OCI-LY7 (cell line): ENCODE measurements around the gene PARD3B. TPM values are rescaled to one million over a fixed set of nuclear protein-coding genes. Genes with fewer than 3 reads are reported as not detected.

Experiments
- BruUV-seq: library from RNA; stranded (reverse); fragments of 400-500 nt; replicated peaks from 2 replicates; lab custom pipeline; 2021; lab: Mats Ljungman, UMichigan
- CTCF ChIA-PET: fragments of 300-600 bp; sonication (Branson Sonifier 250); formaldehyde crosslinking; loops from one replicate; lab custom pipeline; 2022; ENCODE audit warnings: antibody characterized with exemption; ENCODE audit not compliant: unreplicated experiment; lab: Charles Lee
- POLR2A ChIA-PET: fragments of 300-600 bp; sonication (Branson Sonifier 250); formaldehyde crosslinking; loops from one replicate; lab custom pipeline; 2022; ENCODE audit warnings: antibody characterized with exemption; lab: Charles Lee
- DNase-seq: peaks from one replicate; pipeline ENCODE4 v3.0.0-alpha.2; 2015; ENCODE audit warnings: low spot score
- H2AFZ ChIP-seq: fragments of 200-600 bp; sonication (generic), shearing (Covaris generic); 2 replicates; pipeline ENCODE4 v1.6.1; 2014; ENCODE audit warnings: mild to moderate bottlenecking, antibody characterized with exemption, low read length, moderate library complexity
- H3K27ac ChIP-seq: fragments of 200-600 bp; sonication (generic); 2 replicates; pipeline ENCODE4 v1.5.1; 2014; ENCODE audit warnings: mixed run types, low read depth, mild to moderate bottlenecking, moderate library complexity, low read length, inconsistent platforms; ENCODE audit not compliant: poor library complexity, severe bottlenecking
- H3K36me3 ChIP-seq: fragments of 200-600 bp; sonication (generic); 2 replicates; pipeline ENCODE4 v1.6.1; 2014; ENCODE audit warnings: mild to moderate bottlenecking, antibody characterized with exemption, low read length, moderate library complexity, mixed read lengths; ENCODE audit not compliant: insufficient read depth
- H3K4me1 ChIP-seq: fragments of 200-600 bp; sonication (generic); 2 replicates; pipeline ENCODE4 v1.5.1; 2014; ENCODE audit warnings: mild to moderate bottlenecking, low read length; ENCODE audit not compliant: insufficient read depth, poor library complexity, severe bottlenecking
- H3K4me2 ChIP-seq: fragments of 200-600 bp; sonication (generic); 2 replicates; pipeline ENCODE4 v1.6.1; 2014; ENCODE audit warnings: mild to moderate bottlenecking, low read length
- H3K4me3 ChIP-seq: fragments of 200-600 bp; sonication (generic); 2 replicates; pipeline ENCODE4 v1.5.1; 2014; ENCODE audit warnings: mild to moderate bottlenecking, low read depth, low read length; ENCODE audit not compliant: poor library complexity, severe bottlenecking
- H3K79me2 ChIP-seq: fragments of 200-600 bp; sonication (generic); 2 replicates; pipeline ENCODE4 v1.6.1; 2016; ENCODE audit warnings: low read depth, mild to moderate bottlenecking, low read length, moderate library complexity, mixed read lengths; ENCODE audit not compliant: insufficient read depth
- H3K9me2 ChIP-seq: fragments of 200-600 bp; sonication (generic); 2 replicates; pipeline ENCODE4 v1.6.1; 2016; ENCODE audit warnings: mild to moderate bottlenecking, low read length, mixed read lengths; ENCODE audit not compliant: insufficient read depth
- H3K9me3 ChIP-seq: fragments of 200-600 bp; sonication (generic); 2 replicates; pipeline ENCODE4 v1.6.1; 2014; ENCODE audit warnings: mild to moderate bottlenecking, mixed run types, low read length, mixed read lengths
- H4K20me1 ChIP-seq: fragments of 200-600 bp; sonication (generic); 2 replicates; pipeline ENCODE4 v1.6.1; 2014; ENCODE audit warnings: mild to moderate bottlenecking, antibody characterized with exemption, low read length, moderate library complexity, mixed read lengths; ENCODE audit not compliant: insufficient read depth
- CTCF ChIP-seq: fragments of 200-600 bp; sonication (generic); conservative IDR thresholded peaks from 2 replicates; pipeline ENCODE4 v1.5.1; 2014; ENCODE audit warnings: mild to moderate bottlenecking, antibody characterized with exemption, low read length, moderate library complexity, mixed read lengths
- EZH2phosphoT487 ChIP-seq: fragments of 200-600 bp; sonication (generic); IDR thresholded peaks from 2 replicates; pipeline ENCODE4 v1.6.1; 2018; ENCODE audit warnings: low read depth, borderline replicate concordance, mild to moderate bottlenecking, mixed run types, antibody characterized with exemption, low read length, moderate library complexity, mixed read lengths
- intact Hi-C: fragments of 100-400 bp; cut with micrococcal nuclease; formaldehyde crosslinking; loops from one replicate; pipeline ENCODE4 v1.10.0; 2022; ENCODE audit not compliant: unreplicated experiment
- total RNA-seq, 2 experiments: library from RNA; depleted of rRNA in 1 of 2; stranded (reverse); fragments of >200 nt in 1 of 2; shearing (Covaris generic) in 1 of 2; gene quantifications; 2 replicates each; pipeline ENCODE4 v1.2.3, GENCODE V29; 2014 to 2022

PARD3B gene
- total RNA-seq, 2 experiments from 2014 or later: not detected

- ChIA-PET POLR2A (interaction anchor here (1.2 kb wide), 1 partner anchor 71 kb away, joined by 3 read pairs; no protein-coding TSS in a partner anchor), CTCF (no interaction called here)
- H3K79me2 ChIP-seq: no peaks in the 10 kb centered on the region
- H3K4me2 ChIP-seq: no peak overlapping the region
- BruUV-seq: no TSS peak
- H3K27ac ChIP-seq: no peak overlapping the region
- intact Hi-C loops: no loop called here
- no peaks in the 10 kb centered on the region for H4K20me1 ChIP-seq
- H2AFZ ChIP-seq: no peak overlapping the region
- H3K36me3 ChIP-seq: no peaks in the 10 kb centered on the region
- no peak overlapping the region for H3K4me3 ChIP-seq
- no peaks in the 10 kb centered on the region for H3K9me3 ChIP-seq
- H3K9me2 ChIP-seq: no peaks in the 10 kb centered on the region
- DNase-seq: no peak
- H3K4me1 ChIP-seq: no peaks in the 10 kb centered on the region
- TF ChIP-seq EZH2phosphoT487 (no peak), CTCF (no peak)
Measured at GRCh38 chr2:205655779-205656456, 1110.6 kb downstream of the PARD3B start.

- BruUV-seq: no TSS peak
Measured at GRCh38 chr2:205656461-205656860, 1111.2 kb downstream of the PARD3B start.

More at GRCh38 chr2:205656461-205656860, 1111.2 kb downstream of the PARD3B start:
- H3K4me2 ChIP-seq: no peak overlapping the region
- POLR2A ChIA-PET: interaction anchor here (1.2 kb wide), 1 partner anchor 71 kb away, joined by 3 read pairs; no protein-coding TSS in a partner anchor
- H3K9me3 ChIP-seq: no peaks in the 10 kb centered on the region
- H3K4me3 ChIP-seq: no peak overlapping the region
- no peak for DNase-seq
- no peak overlapping the region for H3K27ac ChIP-seq
- H3K79me2 ChIP-seq: no peaks in the 10 kb centered on the region
- H4K20me1 ChIP-seq: no peaks in the 10 kb centered on the region
- H3K36me3 ChIP-seq: no peaks in the 10 kb centered on the region
- TF ChIP-seq CTCF: no peak
- no peak for TF ChIP-seq EZH2phosphoT487
- no peaks in the 10 kb centered on the region for H3K9me2 ChIP-seq
- H2AFZ ChIP-seq: no peak overlapping the region
- intact Hi-C loops: no loop called here
- CTCF ChIA-PET: no interaction called here
- no peaks in the 10 kb centered on the region for H3K4me1 ChIP-seq
